GM12878 (cell line): Measurements from ENCODE around the gene ATXN2. TPM values are rescaled to one million over a fixed set of nuclear protein-coding genes. Genes with fewer than 3 reads are reported as not detected.

Experiments
- ATAC-seq: fragments of 200-7000 bp; cut with Tn5 transposase; 3 replicates; pipeline ENCODE4 v1.9.1; 2020; ENCODE audit warnings: mild to moderate bottlenecking, moderate library complexity
- BruUV-seq: library from RNA; stranded (reverse); fragments of 400-500 nt; replicated peaks from 2 replicates; lab custom pipeline; 2021; lab: Mats Ljungman, UMichigan
- CTCF ChIA-PET: fragments of 300-600 bp; sonication (Branson Sonifier 250); formaldehyde crosslinking; extraction: SDS; loops from one replicate; lab custom pipeline; 2021; ENCODE audit warnings: inconsistent platforms; lab: Yijun Ruan, JAX
- POLR2A ChIA-PET: fragments of 350-600 bp; formaldehyde crosslinking; extraction: SDS; loops from one replicate; lab custom pipeline; 2021; ENCODE audit warnings: inconsistent platforms; lab: Charles Lee
- RAD21 ChIA-PET: fragments of 300-600 bp; sonication (Branson Sonifier 250); formaldehyde crosslinking; loops from one replicate; lab custom pipeline; 2023; ENCODE audit warnings: antibody characterized with exemption; ENCODE audit not compliant: unreplicated experiment; lab: Charles Lee
- SMC1A ChIA-PET: fragments of 300-600 bp; sonication (Branson Sonifier 250); formaldehyde crosslinking; loops from one replicate; lab custom pipeline; 2023; ENCODE audit not compliant: unreplicated experiment, uncharacterized antibody; lab: Charles Lee
- DNase-seq: peaks from one replicate; pipeline ENCODE4 v3.0.0-alpha.2; 2011; ENCODE audit warnings: low read depth, low spot score
- FAIRE-seq: peaks from 3 replicates; lab custom pipeline; 2011; peaks lifted over from hg19 to GRCh38; lab: Jason Lieb, UNC
- H2AFZ ChIP-seq: 2 replicates; pipeline ENCODE4 v1.6.0; 2011; ENCODE audit warnings: low read depth, low read length, control low read depth; ENCODE audit not compliant: control insufficient read depth
- H3K27ac ChIP-seq: 2 replicates; pipeline ENCODE4 v1.5.1; 2011; ENCODE audit warnings: control low read depth; ENCODE audit not compliant: control insufficient read depth, insufficient read depth
- H3K27me3 ChIP-seq, 2 experiments: replicated peaks in 1 of 2; 2 replicates each; pipeline versions ENCODE4 v1.6.0 to v1.6.1; 2011; ENCODE audit warnings: low read length in 1 of 2; ENCODE audit not compliant: control insufficient read depth in 2 of 2, insufficient read depth in 2 of 2
- H3K36me3 ChIP-seq, 2 experiments: 2 replicates each; pipeline ENCODE4 v1.5.1; 2011; ENCODE audit warnings: low read length in 1 of 2; ENCODE audit not compliant: control insufficient read depth in 2 of 2, insufficient read depth in 2 of 2
- H3K4me1 ChIP-seq: 2 replicates; pipeline ENCODE4 v1.6.1; 2011; ENCODE audit warnings: mild to moderate bottlenecking, low read length, moderate library complexity, mixed read lengths; ENCODE audit not compliant: control insufficient read depth, insufficient read depth
- H3K4me2 ChIP-seq: 2 replicates; pipeline ENCODE4 v1.6.0; 2011; ENCODE audit warnings: control low read depth; ENCODE audit not compliant: control insufficient read depth, insufficient read depth
- H3K4me3 ChIP-seq: fragments of 200-600 bp; sonication (generic); 2 replicates; pipeline ENCODE4 v1.5.1; 2016
- H3K79me2 ChIP-seq: 2 replicates; pipeline ENCODE4 v1.6.0; 2011; ENCODE audit warnings: low read length; ENCODE audit not compliant: control insufficient read depth, insufficient read depth
- H3K9ac ChIP-seq: 2 replicates; pipeline ENCODE4 v1.8.0; 2011; ENCODE audit warnings: low read length, control low read depth, mixed read lengths; ENCODE audit not compliant: control insufficient read depth, insufficient read depth
- H3K9me3 ChIP-seq: replicated peaks from 3 replicates; pipeline ENCODE4 v1.5.1; 2011; ENCODE audit warnings: mild to moderate bottlenecking, low read length; ENCODE audit not compliant: control insufficient read depth, insufficient read depth
- H4K20me1 ChIP-seq: 2 replicates; pipeline ENCODE4 v1.6.0; 2011; ENCODE audit not compliant: control insufficient read depth, insufficient read depth
- E2F8 ChIP-seq: fragments of 450-650 bp; IDR thresholded peaks from 2 replicates; pipeline ENCODE4 v1.6.1; 2018; ENCODE audit warnings: mild to moderate bottlenecking, low read depth, moderate library complexity; ENCODE audit not compliant: partially characterized antibody
- HCFC1 ChIP-seq: fragments of 150-350 bp; IDR thresholded peaks from 2 replicates; pipeline ENCODE4 v1.6.1; 2014; ENCODE audit warnings: low read length
- KLF5 ChIP-seq: fragments of 450-650 bp; IDR thresholded peaks from 2 replicates; pipeline ENCODE4 v1.6.1; 2014; ENCODE audit warnings: mild to moderate bottlenecking; ENCODE audit not compliant: partially characterized antibody
- MTA3 ChIP-seq: IDR thresholded peaks from 2 replicates; pipeline ENCODE4 v1.6.1; 2012; ENCODE audit warnings: low read length, inconsistent platforms, borderline replicate concordance
- NKRF ChIP-seq: fragments of 450-650 bp; conservative IDR thresholded peaks from 2 replicates; pipeline ENCODE4 v1.6.1; 2017; ENCODE audit warnings: mild to moderate bottlenecking, moderate library complexity
- RELA ChIP-seq: fragments of 450-650 bp; IDR thresholded peaks from 2 replicates; pipeline ENCODE4 v1.8.0; 2014; ENCODE audit warnings: borderline replicate concordance; ENCODE audit not compliant: partially characterized antibody
- RFX5 ChIP-seq: IDR thresholded peaks from 2 replicates; pipeline ENCODE4 v1.6.1; 2011; ENCODE audit warnings: low read depth, low read length, improper control_type of control experiment
- SREBF1 ChIP-seq: IDR thresholded peaks from 2 replicates; pipeline ENCODE4 v1.6.1; 2012; ENCODE audit warnings: mild to moderate bottlenecking, low read length
- TARDBP ChIP-seq: IDR thresholded peaks from 2 replicates; pipeline ENCODE4 v1.6.1; 2016; ENCODE audit warnings: borderline replicate concordance
- TCF12 ChIP-seq: IDR thresholded peaks from 2 replicates; pipeline ENCODE4 v1.6.1; 2011; ENCODE audit warnings: low read depth, mild to moderate bottlenecking, low read length
- USF1 ChIP-seq: IDR thresholded peaks from 2 replicates; pipeline ENCODE4 v1.6.1; 2011; ENCODE audit warnings: borderline replicate concordance, low read depth, mild to moderate bottlenecking, moderate library complexity, mixed read lengths, low read length; ENCODE audit not compliant: insufficient read depth; ENCODE audit errors: extremely low read length
- WRNIP1 ChIP-seq: IDR thresholded peaks from 2 replicates; pipeline ENCODE4 v1.6.1; 2011; ENCODE audit warnings: low read depth, low read length, improper control_type of control experiment, borderline replicate concordance
- WGBS: methylation state at CpG from one replicate; pipeline ENCODE4 v1.1.6; 2016; ENCODE audit warnings: low lambda C conversion rate; ENCODE audit not compliant: insufficient replicate concordance, insufficient coverage; ENCODE audit errors: missing lambda C conversion rate; 5-methylcytosine and 5-hydroxymethylcytosine counted together
- in situ Hi-C: fragments of 300-500 bp; cut with MboI; formaldehyde crosslinking; loops from 9 replicates; pipeline ENCODE4 v1.14.3; 2018; ENCODE audit warnings: mixed read lengths
- intact Hi-C: fragments of 100-400 bp; cut with micrococcal nuclease; formaldehyde crosslinking; loops from one replicate; pipeline ENCODE4 v1.14.2; 2022; ENCODE audit not compliant: unreplicated experiment
- polyA plus RNA-seq, 11 experiments: library from polyadenylated mRNA; depleted of rRNA in 4 of 11; unstranded in 6 of 11; stranded (reverse) in 5 of 11; fragments of >200 nt; fragmentation: Nextera tagmentation in 4 of 11; fragmentation: Illumina TruSeq in 1 of 11; extraction: Ambion mirVana in 4 of 11; extraction: Trizol in 1 of 11; gene quantifications; 1 replicate in 1 of 11; 2 replicates in 10 of 11; pipeline versions ENCODE4 v1.2.1 to v1.2.3, GENCODE V29; 2011 to 2016; ENCODE audit warnings: inconsistent platforms in 2 of 11, missing spikeins in 2 of 11, low read depth in 1 of 11
- total RNA-seq, 4 experiments: library from RNA; depleted of rRNA in 3 of 4; stranded (reverse); fragments of >200 nt in 3 of 4; fragmentation: Illumina TruSeq in 1 of 4; extraction: Trizol in 1 of 4; gene quantifications; 2 replicates each; pipeline versions ENCODE4 v1.2.1 to v1.2.3, GENCODE V29; 2013 to 2021

Gene ATXN2
- total and polyA plus RNA-seq, 10 of the 15 experiments (the other 5 are each of a cell fraction or from before 2014, with no cell fraction given), result 8.8 to 31.5 (median 19.0) TPM

GRCh38 chr12:111469401-111469800 lies 129.7 kb downstream of the ATXN2 start:
- no peak for FAIRE-seq
- SMC1A ChIA-PET, result no interaction called here
- peaks cover 2 to 12% of the 10 kb centered on the region in 2 experiments; a peak in 2 of 4 replicates for H3K36me3 ChIP-seq
- no peak overlapping the region for H2AFZ ChIP-seq
- no peaks in the 10 kb centered on the region for H3K79me2 ChIP-seq
- H3K4me3 ChIP-seq, result no peak overlapping the region
- no peaks in the 10 kb centered on the region for H3K27me3 ChIP-seq
- H3K4me1 ChIP-seq, result no peaks in the 10 kb centered on the region
- TF ChIP-seq KLF5 (no peak), HCFC1 (no peak), USF1 (no peak), TARDBP (no peak), MTA3 (no peak), RFX5 (no peak)
- TF ChIP-seq, all 136 proteins: peak for 0
- POLR2A ChIA-PET, result no interaction called here
- no TSS peak for BruUV-seq
- ATAC-seq, result no peak
- RAD21 ChIA-PET, result no interaction called here
- Histone ChIP-seq H3K9me3 (no peaks in the 10 kb centered on the region), H3K9ac (no peak overlapping the region), H3K27ac (no peak overlapping the region), H3K4me2 (no peak overlapping the region), H4K20me1 (no peaks in the 10 kb centered on the region)
- WGBS, result 71% methylated on average over 2 of the region's 2 CpGs
- in situ Hi-C loops, result no loop called here
- CTCF ChIA-PET, result no interaction called here
- intact Hi-C loops, result no loop called here
- no peak for DNase-seq

- DNase-seq (no peak), ATAC-seq (no peak), FAIRE-seq (no peak)
- H3K9ac ChIP-seq, result no peak overlapping the region
- BruUV-seq, result no TSS peak
- CTCF ChIA-PET, result interaction anchor here (0.7 kb wide), 1 partner anchor 16 kb away, joined by 3 read pairs; no protein-coding TSS in a partner anchor
- no peaks in the 10 kb centered on the region for H3K4me1 ChIP-seq
- no peak for TF ChIP-seq E2F8
- TF ChIP-seq TCF12, result no peak
- no peak for TF ChIP-seq NKRF
- TF ChIP-seq WRNIP1, result no peak
- no peak for TF ChIP-seq SREBF1
- TF ChIP-seq RELA, result no peak
- H3K27ac ChIP-seq, result no peak overlapping the region
- intact Hi-C loops, result no loop called here
- no peaks in the 10 kb centered on the region for H3K79me2 ChIP-seq
- 98% methylated on average over 4 of the region's 4 CpGs for WGBS
- no peaks in the 10 kb centered on the region for H3K27me3 ChIP-seq
- H3K4me2 ChIP-seq, result no peak overlapping the region
- H3K36me3 ChIP-seq, result peaks cover 2 to 13% of the 10 kb centered on the region in 2 experiments; a peak in 2 of 4 replicates
- H2AFZ ChIP-seq, result no peak overlapping the region
- no peaks in the 10 kb centered on the region for H3K9me3 ChIP-seq
- POLR2A ChIA-PET, result interaction anchor here (0.6 kb wide), 1 partner anchor 15 kb away, joined by 3 read pairs; no protein-coding TSS in a partner anchor
- no peak overlapping the region for H3K4me3 ChIP-seq
- RAD21 ChIA-PET, result no interaction called here
- SMC1A ChIA-PET, result no interaction called here
- no peaks in the 10 kb centered on the region for H4K20me1 ChIP-seq
- in situ Hi-C loops, result no loop called here
Measured at GRCh38 chr12:111467857-111468241, 131.3 kb downstream of the ATXN2 start.
